ENCODE results near the gene PTPN21. TPM values are rescaled to one million over a fixed set of nuclear protein-coding genes. Genes with fewer than 3 reads are reported as not detected.

Gene PTPN21
- total and polyA plus RNA-seq, 2 experiments from 2014 or later, result 8.1 to 16.3 TPM

DNA sequence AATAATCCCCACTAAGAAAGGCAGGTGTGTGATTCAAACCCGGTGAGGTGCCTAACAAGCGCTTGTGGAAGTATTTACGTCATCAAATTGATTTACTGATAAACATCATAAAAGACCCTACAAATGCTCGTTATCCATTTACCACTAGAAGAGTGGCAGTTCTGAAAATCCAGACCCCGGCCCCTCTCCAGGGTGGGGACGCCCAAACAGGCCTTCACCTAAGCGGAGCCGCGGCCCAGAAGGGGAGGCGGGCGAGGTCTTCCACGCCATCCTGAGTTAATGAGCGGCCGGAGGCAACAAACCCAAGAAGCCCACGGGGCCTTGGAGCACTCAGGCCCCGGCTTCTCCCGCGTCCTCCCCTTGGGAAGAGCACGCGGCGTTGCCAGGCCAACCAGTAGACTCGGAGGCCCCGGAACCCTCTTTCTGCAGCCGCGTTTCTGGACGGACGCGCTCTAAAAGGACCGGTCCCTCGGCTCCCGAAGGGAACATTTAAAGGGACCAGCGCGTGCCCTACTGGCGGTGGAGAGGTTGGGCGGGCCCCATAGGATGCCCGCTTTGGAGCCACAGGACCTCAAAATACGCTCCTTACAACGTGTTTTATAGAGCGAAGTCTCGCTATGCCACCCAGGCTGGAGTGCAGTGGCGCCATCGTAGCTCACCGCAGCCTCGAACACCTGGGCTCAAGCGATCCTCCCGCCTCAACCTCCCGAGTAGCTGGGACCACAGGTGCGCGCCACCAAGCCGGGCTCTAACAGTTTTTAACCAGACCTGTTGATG lies 3.5 kb downstream of the PTPN21 start:
- H3K27ac ChIP-seq, result no peak overlapping the region
- peak overlapping the region; percentile 43 for H3K4me3 ChIP-seq
- peak overlapping the region; percentile 88 for H2AFZ ChIP-seq
- TF ChIP-seq EZH2phosphoT487 (IDR thresholded peaks at IDR 0.05; ENCODE audit: low read depth, severe bottlenecking, unreplicated experiment), result no peak
- TF ChIP-seq EZH2 (IDR thresholded peaks at IDR 0.05; ENCODE audit: borderline replicate concordance), result no peak
- TF ChIP-seq, protein P1, sequence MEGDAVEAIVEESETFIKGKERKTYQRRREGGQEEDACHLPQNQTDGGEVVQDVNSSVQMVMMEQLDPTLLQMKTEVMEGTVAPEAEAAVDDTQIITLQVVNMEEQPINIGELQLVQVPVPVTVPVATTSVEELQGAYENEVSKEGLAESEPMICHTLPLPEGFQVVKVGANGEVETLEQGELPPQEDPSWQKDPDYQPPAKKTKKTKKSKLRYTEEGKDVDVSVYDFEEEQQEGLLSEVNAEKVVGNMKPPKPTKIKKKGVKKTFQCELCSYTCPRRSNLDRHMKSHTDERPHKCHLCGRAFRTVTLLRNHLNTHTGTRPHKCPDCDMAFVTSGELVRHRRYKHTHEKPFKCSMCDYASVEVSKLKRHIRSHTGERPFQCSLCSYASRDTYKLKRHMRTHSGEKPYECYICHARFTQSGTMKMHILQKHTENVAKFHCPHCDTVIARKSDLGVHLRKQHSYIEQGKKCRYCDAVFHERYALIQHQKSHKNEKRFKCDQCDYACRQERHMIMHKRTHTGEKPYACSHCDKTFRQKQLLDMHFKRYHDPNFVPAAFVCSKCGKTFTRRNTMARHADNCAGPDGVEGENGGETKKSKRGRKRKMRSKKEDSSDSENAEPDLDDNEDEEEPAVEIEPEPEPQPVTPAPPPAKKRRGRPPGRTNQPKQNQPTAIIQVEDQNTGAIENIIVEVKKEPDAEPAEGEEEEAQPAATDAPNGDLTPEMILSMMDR (IDR thresholded peaks at IDR 0.05; ENCODE audit: poor library complexity), result peak; percentile 28
- 38% methylated on average over 39 of the region's 50 CpGs for WGBS (ENCODE audit: low lambda C conversion rate, missing lambda C conversion rate)
- H3K9me3 ChIP-seq (ENCODE audit: low read depth), result no peaks in the 10 kb centered on the region
- peak overlapping the region; percentile 84 for H3K4me2 ChIP-seq
- no peaks in the 10 kb centered on the region for H3K36me3 ChIP-seq (replicated peaks; ENCODE audit: insufficient read depth, low read depth)
- peaks cover 15% of the 10 kb centered on the region for H3K4me1 ChIP-seq (ENCODE audit: insufficient read depth)
- H3K79me2 ChIP-seq, result peaks cover 47% of the 10 kb centered on the region
- H3K9me2 ChIP-seq (replicated peaks; ENCODE audit: insufficient read depth), result no peaks in the 10 kb centered on the region
- peaks cover 4% of the 10 kb centered on the region for H4K20me1 ChIP-seq (ENCODE audit: insufficient read depth, poor library complexity, severe bottlenecking)
- H3K27me3 ChIP-seq, result no peaks in the 10 kb centered on the region
- peak; percentile 85 for DNase-seq (ENCODE audit: low spot score)

DNA sequence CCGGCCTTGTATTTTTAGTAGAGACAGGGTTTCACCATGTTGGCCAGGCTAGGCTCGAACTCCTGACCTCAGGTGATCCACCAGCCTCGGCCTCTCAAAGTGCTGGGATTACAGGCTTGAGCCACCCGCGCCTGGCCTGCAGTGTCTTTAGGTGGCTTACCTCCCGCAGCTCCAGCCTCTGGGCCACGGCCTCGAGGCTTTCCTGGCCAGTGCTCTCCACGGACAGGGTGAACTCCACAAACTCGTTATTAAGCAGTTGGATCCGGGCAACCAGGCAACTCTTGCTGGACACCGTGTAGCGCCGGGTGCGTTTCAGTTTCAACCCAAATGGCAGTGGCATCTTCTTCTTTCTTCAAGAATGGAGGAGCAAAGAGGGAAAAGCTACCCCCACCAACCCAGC lies 4.7 kb downstream of the PTPN21 start:
- Histone ChIP-seq H3K4me3 (no peak overlapping the region), H4K20me1 (ENCODE audit: insufficient read depth, poor library complexity, severe bottlenecking) (peaks cover 4% of the 10 kb centered on the region), H3K9me3 (ENCODE audit: low read depth) (no peaks in the 10 kb centered on the region), H3K79me2 (peaks cover 55% of the 10 kb centered on the region), H3K27me3 (no peaks in the 10 kb centered on the region), H3K36me3 (replicated peaks; ENCODE audit: insufficient read depth, low read depth) (no peaks in the 10 kb centered on the region), H3K4me1 (ENCODE audit: insufficient read depth) (peaks cover 15% of the 10 kb centered on the region), H3K9me2 (replicated peaks; ENCODE audit: insufficient read depth) (no peaks in the 10 kb centered on the region), H3K27ac (no peak overlapping the region), H3K4me2 (no peak overlapping the region), H2AFZ (no peak overlapping the region)
- DNase-seq (ENCODE audit: low spot score), result no peak
- TF ChIP-seq, protein P1 (IDR thresholded peaks at IDR 0.05; ENCODE audit: poor library complexity), result no peak
- no peak for TF ChIP-seq EZH2 (IDR thresholded peaks at IDR 0.05; ENCODE audit: borderline replicate concordance)
- TF ChIP-seq EZH2phosphoT487 (IDR thresholded peaks at IDR 0.05; ENCODE audit: low read depth, severe bottlenecking, unreplicated experiment), result no peak
- 98% methylated on average over 15 of the region's 15 CpGs for WGBS (ENCODE audit: low lambda C conversion rate, missing lambda C conversion rate)

GRCh38 chr14:88547386-88547780 lies 7.4 kb downstream of the PTPN21 start:
- H3K27ac ChIP-seq, result peak overlapping the region; percentile 55
- peaks cover 1% of the 10 kb centered on the region for H4K20me1 ChIP-seq (ENCODE audit: insufficient read depth, poor library complexity, severe bottlenecking)
- no peak for DNase-seq (ENCODE audit: low spot score)
- H3K4me3 ChIP-seq, result no peak overlapping the region
- TF ChIP-seq, protein P1 (IDR thresholded peaks at IDR 0.05; ENCODE audit: poor library complexity), result no peak
- no peak for TF ChIP-seq EZH2 (IDR thresholded peaks at IDR 0.05; ENCODE audit: borderline replicate concordance)
- TF ChIP-seq EZH2phosphoT487 (IDR thresholded peaks at IDR 0.05; ENCODE audit: low read depth, severe bottlenecking, unreplicated experiment), result no peak
- no peaks in the 10 kb centered on the region for H3K27me3 ChIP-seq
- peaks cover 49% of the 10 kb centered on the region for H3K79me2 ChIP-seq
- H3K4me1 ChIP-seq (ENCODE audit: insufficient read depth), result peaks cover 10% of the 10 kb centered on the region
- no peaks in the 10 kb centered on the region for H3K36me3 ChIP-seq (replicated peaks; ENCODE audit: insufficient read depth, low read depth)
- WGBS (ENCODE audit: low lambda C conversion rate, missing lambda C conversion rate), result 73% methylated on average over 3 of the region's 3 CpGs
- no peak overlapping the region for H3K4me2 ChIP-seq
- no peaks in the 10 kb centered on the region for H3K9me3 ChIP-seq (ENCODE audit: low read depth)
- no peaks in the 10 kb centered on the region for H3K9me2 ChIP-seq (replicated peaks; ENCODE audit: insufficient read depth)
- H2AFZ ChIP-seq, result no peak overlapping the region
